NT2/D1 (cell line): ENCODE data around the gene TIAL1.

Experiments used
- SUZ12 ChIP-seq: IDR thresholded peaks from 2 replicates; pipeline ENCODE4 v1.6.1; 2011; ENCODE audit not compliant: insufficient read length, insufficient read depth; ENCODE audit errors: extremely low read depth
- YY1 ChIP-seq: IDR thresholded peaks from 2 replicates; pipeline ENCODE4 v1.6.1; 2011; ENCODE audit not compliant: insufficient read length, insufficient read depth
- ZNF274 ChIP-seq: IDR thresholded peaks from 2 replicates; pipeline ENCODE4 v1.6.1; 2011; ENCODE audit warnings: mild to moderate bottlenecking, low read depth, low read length

DNA sequence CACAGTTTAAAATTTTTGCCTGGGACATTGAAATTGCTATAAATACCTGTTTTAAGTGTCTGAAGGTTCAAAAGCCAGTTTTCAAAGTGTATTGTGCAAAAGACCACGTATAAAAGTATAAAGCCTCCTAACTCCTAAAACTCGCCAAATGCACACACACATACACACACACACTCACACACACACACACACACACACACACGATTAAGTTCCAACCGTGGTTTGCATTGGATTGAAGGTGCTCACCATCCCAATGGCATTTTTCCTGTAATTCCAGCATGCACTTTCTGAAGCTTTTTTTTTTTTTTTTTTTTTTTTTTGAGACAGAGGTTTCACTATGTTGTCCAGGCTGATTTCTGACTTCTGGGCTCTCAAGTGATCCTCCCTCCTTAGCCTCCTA, 51.5 kb downstream of the TIAL1 start:
- TF ChIP-seq YY1 = no peak
- TF ChIP-seq ZNF274 = no peak
- no peak for TF ChIP-seq SUZ12
